MM.1S (cell line): ENCODE measurements around the gene ATP13A3.

ENCODE experiments used
- DNase-seq: peaks from one replicate; pipeline ENCODE4 v3.0.0-alpha.2; 2015
- H2AFZ ChIP-seq: fragments of 300-600 bp; sonication (generic); 2 replicates; pipeline ENCODE4 v1.6.0; 2016; ENCODE audit warnings: antibody characterized with exemption, low read length
- H3F3A ChIP-seq: fragments of 300-600 bp; sonication (generic); 2 replicates; pipeline ENCODE4 v1.6.1; 2016; ENCODE audit warnings: mild to moderate bottlenecking, antibody characterized with exemption, low read length, moderate library complexity, mixed read lengths; ENCODE audit not compliant: insufficient read depth
- H3K27ac ChIP-seq: fragments of 300-600 bp; sonication (generic); 2 replicates; pipeline ENCODE4 v1.5.1; 2016; ENCODE audit warnings: mild to moderate bottlenecking, low read length
- H3K27me3 ChIP-seq: fragments of 300-600 bp; sonication (generic); replicated peaks from 2 replicates; pipeline ENCODE4 v1.6.0; 2016; ENCODE audit warnings: low read length; ENCODE audit not compliant: insufficient read depth
- H3K36me3 ChIP-seq: fragments of 300-600 bp; sonication (generic); replicated peaks from 2 replicates; pipeline ENCODE4 v1.6.1; 2016; ENCODE audit warnings: mild to moderate bottlenecking, low read length, mixed read lengths; ENCODE audit not compliant: insufficient read depth
- H3K4me1 ChIP-seq: fragments of 300-600 bp; sonication (generic); 2 replicates; pipeline ENCODE4 v1.6.1; 2016; ENCODE audit warnings: low read length, mixed read lengths
- H3K4me2 ChIP-seq: fragments of 300-600 bp; sonication (generic); 2 replicates; pipeline ENCODE4 v1.6.0; 2016; ENCODE audit warnings: low read depth, low read length
- H3K4me3 ChIP-seq: fragments of 300-600 bp; sonication (generic); 2 replicates; pipeline ENCODE4 v1.5.1; 2016; ENCODE audit warnings: low read length, mixed read lengths
- H3K79me2 ChIP-seq: fragments of 300-600 bp; sonication (generic); 2 replicates; pipeline ENCODE4 v1.6.1; 2016; ENCODE audit warnings: mixed run types, low read length, mixed read lengths
- H3K9ac ChIP-seq: fragments of 300-600 bp; sonication (generic); 2 replicates; pipeline ENCODE4 v1.6.1; 2016; ENCODE audit warnings: low read length, mixed read lengths
- H3K9me2 ChIP-seq: fragments of 300-600 bp; sonication (generic); replicated peaks from 2 replicates; pipeline ENCODE4 v1.6.1; 2016; ENCODE audit warnings: mild to moderate bottlenecking, low read length, mixed read lengths; ENCODE audit not compliant: insufficient read depth
- H3K9me3 ChIP-seq: fragments of 300-600 bp; sonication (generic); replicated peaks from 2 replicates; pipeline ENCODE4 v1.6.1; 2016; ENCODE audit warnings: mild to moderate bottlenecking, low read length, mixed read lengths; ENCODE audit not compliant: insufficient read depth
- H4K20me1 ChIP-seq: fragments of 300-600 bp; sonication (generic); 2 replicates; pipeline ENCODE4 v1.6.1; 2016; ENCODE audit warnings: mild to moderate bottlenecking, low read length, moderate library complexity, mixed read lengths; ENCODE audit not compliant: insufficient read depth
- EZH2 ChIP-seq: fragments of 300-600 bp; sonication (generic); optimal IDR thresholded peaks from 2 replicates; pipeline ENCODE3; 2017; ENCODE audit warnings: low read depth, mild to moderate bottlenecking, antibody characterized with exemption, low read length, mixed read lengths
- EZH2phosphoT487 ChIP-seq: fragments of 300-600 bp; sonication (generic); IDR thresholded peaks from 2 replicates; pipeline ENCODE4 v1.6.1; 2018; ENCODE audit warnings: antibody characterized with exemption, low read length
- TF ChIP-seq, protein P1 (sequence below): fragments of 300-600 bp; sonication (generic); IDR thresholded peaks from 2 replicates; pipeline ENCODE4 v1.5.1; 2016; ENCODE audit warnings: antibody characterized with exemption, low read length, mixed read lengths

Gene ATP13A3

DNA sequence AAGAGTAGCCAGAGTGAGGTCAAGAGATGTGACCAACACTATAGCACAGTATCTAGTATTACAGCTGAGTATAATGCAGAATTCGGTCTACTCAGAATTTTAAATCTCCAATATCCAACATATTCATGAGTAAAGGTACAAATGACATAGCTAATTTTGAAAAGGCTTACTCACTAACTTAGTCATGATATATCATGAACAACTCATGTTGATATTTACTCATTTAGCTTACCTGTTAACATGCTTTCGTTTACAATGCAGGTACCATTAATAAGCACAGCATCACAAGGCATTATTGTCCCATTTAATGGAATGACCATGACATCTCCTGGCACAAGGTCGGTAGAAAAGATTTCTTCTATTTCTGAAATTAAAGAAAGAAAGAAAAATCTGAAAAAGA, 36.9 kb downstream of the ATP13A3 start:
- Histone ChIP-seq H4K20me1 (no peaks in the 10 kb centered on the region), H3K27me3 (no peaks in the 10 kb centered on the region), H3K4me2 (no peak overlapping the region), H3F3A (no peaks in the 10 kb centered on the region), H2AFZ (no peak overlapping the region), H3K9me2 (no peaks in the 10 kb centered on the region), H3K79me2 (no peaks in the 10 kb centered on the region), H3K27ac (no peak overlapping the region), H3K9ac (no peak overlapping the region), H3K9me3 (no peaks in the 10 kb centered on the region), H3K4me3 (no peak overlapping the region), H3K36me3 (peaks cover 20% of the 10 kb centered on the region), H3K4me1 (no peaks in the 10 kb centered on the region)
- TF ChIP-seq EZH2phosphoT487 (no peak), EZH2 (no peak)
- TF ChIP-seq, protein P1, sequence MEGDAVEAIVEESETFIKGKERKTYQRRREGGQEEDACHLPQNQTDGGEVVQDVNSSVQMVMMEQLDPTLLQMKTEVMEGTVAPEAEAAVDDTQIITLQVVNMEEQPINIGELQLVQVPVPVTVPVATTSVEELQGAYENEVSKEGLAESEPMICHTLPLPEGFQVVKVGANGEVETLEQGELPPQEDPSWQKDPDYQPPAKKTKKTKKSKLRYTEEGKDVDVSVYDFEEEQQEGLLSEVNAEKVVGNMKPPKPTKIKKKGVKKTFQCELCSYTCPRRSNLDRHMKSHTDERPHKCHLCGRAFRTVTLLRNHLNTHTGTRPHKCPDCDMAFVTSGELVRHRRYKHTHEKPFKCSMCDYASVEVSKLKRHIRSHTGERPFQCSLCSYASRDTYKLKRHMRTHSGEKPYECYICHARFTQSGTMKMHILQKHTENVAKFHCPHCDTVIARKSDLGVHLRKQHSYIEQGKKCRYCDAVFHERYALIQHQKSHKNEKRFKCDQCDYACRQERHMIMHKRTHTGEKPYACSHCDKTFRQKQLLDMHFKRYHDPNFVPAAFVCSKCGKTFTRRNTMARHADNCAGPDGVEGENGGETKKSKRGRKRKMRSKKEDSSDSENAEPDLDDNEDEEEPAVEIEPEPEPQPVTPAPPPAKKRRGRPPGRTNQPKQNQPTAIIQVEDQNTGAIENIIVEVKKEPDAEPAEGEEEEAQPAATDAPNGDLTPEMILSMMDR: no peak
- no peak for DNase-seq

DNA sequence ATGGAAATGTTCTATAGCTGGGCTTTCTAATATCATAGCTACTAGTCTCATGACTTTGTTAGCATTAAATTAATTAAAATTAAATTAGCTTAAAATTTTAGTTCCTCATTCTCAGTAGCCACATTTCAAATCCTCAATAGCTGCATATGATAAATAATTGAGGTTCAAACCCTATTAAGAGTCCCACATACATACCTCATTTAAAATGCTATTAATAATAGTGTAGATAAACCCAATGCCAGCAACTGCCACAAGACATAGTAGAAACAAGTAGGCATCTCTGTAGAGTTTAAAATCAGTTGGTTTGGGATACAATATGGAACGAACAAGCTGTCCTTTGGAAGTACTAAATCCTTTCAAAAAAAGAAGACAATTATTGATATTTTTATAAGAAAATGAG, 39.1 kb downstream of the ATP13A3 start:
- Histone ChIP-seq H3K36me3 (peaks cover 12% of the 10 kb centered on the region), H3K79me2 (no peaks in the 10 kb centered on the region)

DNA sequence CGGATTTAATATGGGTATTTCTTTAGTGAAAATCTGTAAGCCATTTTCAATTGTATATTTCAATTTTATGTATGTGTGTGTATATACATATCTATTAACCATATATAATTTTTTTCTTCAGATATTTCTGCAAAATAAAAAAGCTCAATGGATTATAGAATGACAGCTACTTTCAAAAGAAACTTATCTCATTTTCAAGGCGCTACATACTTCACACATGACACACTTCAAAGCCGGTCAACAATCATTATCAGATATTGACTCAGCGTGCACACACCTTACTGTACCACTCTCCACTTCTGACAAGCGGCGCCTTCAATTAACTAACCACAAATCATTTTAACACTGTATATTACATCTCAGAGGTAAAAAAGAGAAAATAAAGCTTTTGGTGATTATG, 39.6 kb downstream of the ATP13A3 start:
- Histone ChIP-seq H2AFZ (no peak overlapping the region), H3K9me3 (no peaks in the 10 kb centered on the region), H3K4me3 (no peak overlapping the region), H3K27ac (no peak overlapping the region), H3K9ac (no peak overlapping the region), H3F3A (no peaks in the 10 kb centered on the region), H3K27me3 (no peaks in the 10 kb centered on the region), H3K9me2 (no peaks in the 10 kb centered on the region), H3K79me2 (no peaks in the 10 kb centered on the region), H3K4me1 (no peaks in the 10 kb centered on the region), H3K4me2 (no peak overlapping the region), H3K36me3 (peaks cover 12% of the 10 kb centered on the region), H4K20me1 (no peaks in the 10 kb centered on the region)
- no peak for DNase-seq
- TF ChIP-seq EZH2phosphoT487: no peak
- TF ChIP-seq, protein P1: no peak
- TF ChIP-seq EZH2: no peak

More for the DNA sequence above, 39.1 kb downstream of the ATP13A3 start:
- no peak overlapping the region for H3K27ac ChIP-seq
- no peak overlapping the region for H3K4me3 ChIP-seq
- no peak for TF ChIP-seq EZH2phosphoT487
- TF ChIP-seq EZH2: no peak
- TF ChIP-seq, protein P1: no peak
- no peaks in the 10 kb centered on the region for H4K20me1 ChIP-seq
- no peaks in the 10 kb centered on the region for H3K4me1 ChIP-seq
- no peaks in the 10 kb centered on the region for H3K9me2 ChIP-seq
- no peaks in the 10 kb centered on the region for H3K9me3 ChIP-seq
- no peak overlapping the region for H3K4me2 ChIP-seq
- DNase-seq: no peak
- H3K9ac ChIP-seq: no peak overlapping the region
- no peaks in the 10 kb centered on the region for H3K27me3 ChIP-seq
- H3F3A ChIP-seq: no peaks in the 10 kb centered on the region
- no peak overlapping the region for H2AFZ ChIP-seq
